GM18499 (cell line): Measurements from ENCODE around the gene TP53BP1.

Source experiments
- ATAC-seq: cut with Tn5 transposase; IDR thresholded peaks from one replicate; pipeline ENCODE4 v1.9.1; 2021; ENCODE audit warnings: moderate number of reproducible peaks; ENCODE audit not compliant: insufficient read depth, unreplicated experiment

The TP53BP1 gene

DNA sequence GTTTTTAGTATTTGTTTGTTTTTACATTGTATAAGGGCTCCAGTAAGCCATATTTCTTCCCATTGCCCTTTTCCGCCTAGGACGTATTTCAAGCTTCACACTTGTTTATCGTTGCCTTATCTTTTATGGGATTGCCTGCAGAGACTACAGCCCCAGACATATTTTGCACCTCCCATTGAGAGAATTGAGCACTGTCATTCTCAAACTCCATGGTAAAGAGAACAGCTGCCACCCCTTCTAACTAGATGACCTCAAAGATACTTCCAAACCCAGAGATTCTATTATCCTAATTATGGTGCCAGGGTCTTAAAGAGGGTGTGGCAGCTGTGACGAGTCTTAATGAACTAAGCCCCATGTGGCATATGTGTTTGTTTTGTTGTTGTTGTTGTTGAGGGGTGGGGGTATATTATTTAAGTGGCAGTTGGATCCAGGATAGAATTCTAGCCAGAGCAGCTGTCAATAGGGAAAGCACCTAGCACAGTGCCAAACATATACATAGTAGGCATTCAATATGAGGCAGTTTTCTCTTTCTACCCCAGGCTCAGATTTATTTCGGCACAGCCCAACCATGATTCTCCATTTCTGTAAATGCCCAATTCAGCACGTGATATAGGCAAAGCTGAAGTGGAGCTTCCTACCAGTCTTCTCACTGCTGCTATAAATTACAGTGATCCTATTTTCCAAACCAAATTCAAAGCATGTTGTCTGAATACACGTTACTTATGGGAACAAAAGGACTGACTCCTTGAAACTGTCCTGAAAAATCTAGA is 932 bp upstream of the TP53BP1 start:
- no peak for ATAC-seq

DNA sequence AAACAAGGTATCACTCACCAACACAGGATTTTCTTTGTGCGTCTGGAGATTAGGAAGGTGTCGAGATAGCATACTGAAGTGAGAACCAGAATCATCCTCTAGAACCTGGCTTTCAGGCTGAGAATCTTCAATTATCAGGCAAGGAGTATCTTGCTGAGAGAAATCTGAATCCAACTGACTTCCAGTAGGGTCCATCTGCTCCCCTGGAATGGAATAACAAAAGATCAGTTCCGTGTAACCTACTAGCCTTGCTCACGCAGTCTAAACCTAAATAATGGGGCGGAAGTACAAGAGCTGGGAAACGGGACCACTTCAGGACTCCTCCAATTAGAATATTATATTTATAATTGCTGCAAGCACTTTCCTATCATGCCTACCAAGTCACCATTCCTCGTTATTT is 690 bp downstream of the TP53BP1 start:
- ATAC-seq: no peak

DNA sequence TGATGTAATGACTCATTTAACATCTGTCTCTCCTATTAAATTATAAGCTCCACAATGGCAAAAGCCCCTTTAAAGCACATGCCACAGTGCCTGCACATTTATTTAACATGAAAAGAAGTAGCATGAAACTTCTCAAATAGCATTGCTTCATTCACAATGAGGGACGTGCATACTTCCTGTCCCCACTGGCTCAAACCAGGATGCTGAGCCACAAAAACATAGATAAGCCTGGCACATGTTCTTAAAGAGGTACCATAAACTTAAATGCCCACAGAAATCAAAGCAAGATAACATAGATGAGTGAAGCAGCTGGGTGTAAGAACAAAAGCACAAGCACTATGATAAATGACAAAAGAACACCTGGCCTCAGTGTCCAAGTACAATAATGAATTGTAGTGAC is 3.8 kb downstream of the TP53BP1 start:
- ATAC-seq: no peak

DNA sequence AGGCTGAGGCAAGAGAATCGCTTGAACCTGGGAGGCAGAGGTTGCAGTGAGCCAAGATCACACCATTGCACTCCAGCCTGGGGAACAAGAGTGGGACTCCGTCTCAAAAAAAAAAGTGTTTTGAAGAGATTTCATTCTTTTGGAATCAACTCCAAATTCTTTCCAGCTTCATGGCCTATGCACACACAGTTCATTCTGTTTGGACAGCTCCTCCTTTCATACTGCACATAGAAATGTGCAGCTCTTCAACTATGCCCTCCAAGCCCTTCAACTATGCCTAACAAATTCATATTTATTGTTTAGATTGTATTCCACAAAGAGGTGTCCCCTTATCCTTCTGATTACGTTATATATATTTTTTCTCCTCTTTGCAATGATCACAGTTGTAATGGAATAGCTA is 4.2 kb downstream of the TP53BP1 start:
- ATAC-seq: no peak

DNA sequence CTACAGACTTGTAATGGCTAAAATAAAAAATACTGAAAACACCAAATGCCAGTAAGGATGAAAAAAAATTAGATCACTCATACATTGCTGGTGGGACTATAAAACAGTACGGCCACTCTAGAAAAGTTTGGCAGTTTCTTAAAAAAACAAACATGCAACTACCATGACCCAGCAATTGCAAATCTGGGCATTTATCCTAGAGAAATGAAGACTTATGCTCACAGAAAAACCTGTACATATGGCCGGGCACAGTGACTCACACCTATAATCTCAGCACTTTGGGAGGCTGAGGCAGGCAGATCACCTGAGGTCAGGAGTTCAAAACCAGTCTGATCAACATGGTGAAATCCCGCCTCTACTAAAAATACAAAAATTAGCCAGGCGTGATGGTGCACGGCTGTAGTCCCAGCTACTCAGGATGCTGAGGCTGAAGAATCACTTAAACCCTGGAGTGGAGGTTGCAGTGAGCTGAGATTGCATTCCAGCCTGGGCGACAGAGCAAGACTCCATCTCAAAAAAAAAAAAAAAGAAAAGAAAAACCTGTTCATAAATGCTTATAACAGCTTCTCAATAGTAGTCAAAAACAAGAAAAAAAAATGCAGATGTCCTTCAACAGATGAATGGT is 5.6 kb downstream of the TP53BP1 start:
- no peak for ATAC-seq

DNA sequence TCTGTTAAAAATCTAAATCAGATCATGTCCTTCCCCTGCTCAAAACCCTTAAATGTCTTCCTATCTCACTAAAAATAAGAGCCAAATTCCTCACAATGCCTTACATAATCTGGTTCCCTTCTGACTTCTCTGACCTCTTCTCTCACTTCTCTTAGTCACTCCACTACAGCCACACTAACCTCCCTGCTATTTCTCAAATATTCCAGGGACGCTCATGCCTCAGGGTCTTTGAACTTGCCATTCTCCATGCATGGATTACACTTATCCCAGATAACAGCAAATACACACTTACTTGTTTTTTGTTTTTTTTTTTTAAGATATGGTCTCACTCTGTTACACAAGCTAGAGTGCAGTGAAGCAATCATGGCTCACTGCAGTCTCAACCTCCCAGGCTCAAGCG is 8.5 kb downstream of the TP53BP1 start:
- no peak for ATAC-seq

GRCh38 chr15:43483297-43484128 is 9.4 kb downstream of the TP53BP1 start:
- no peak for ATAC-seq

GRCh38 chr15:43473885-43474284 is 19.1 kb downstream of the TP53BP1 start:
- no peak for ATAC-seq

- ATAC-seq: no peak
Observed at GRCh38 chr15:43471975-43472374, 21.0 kb downstream of the TP53BP1 start.

DNA sequence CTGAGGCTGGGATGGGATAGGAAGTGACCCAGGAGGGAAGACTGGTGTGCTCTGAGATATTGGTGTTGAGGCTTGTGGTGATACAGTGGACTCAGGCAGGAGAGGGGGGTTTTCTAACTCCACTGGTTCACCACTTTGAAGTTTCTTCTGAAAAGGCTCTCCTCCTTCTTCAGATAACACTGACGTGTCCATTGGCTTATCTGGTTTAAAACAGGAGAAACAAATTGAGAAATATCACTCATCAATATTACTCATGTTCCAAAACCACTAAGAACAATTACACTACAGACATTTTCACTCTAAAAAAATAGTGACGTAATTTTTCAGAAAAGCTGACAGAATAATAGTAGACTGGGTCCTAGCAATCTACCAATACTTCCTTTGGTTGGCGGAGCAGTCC is 23.1 kb downstream of the TP53BP1 start:
- ATAC-seq: no peak

DNA sequence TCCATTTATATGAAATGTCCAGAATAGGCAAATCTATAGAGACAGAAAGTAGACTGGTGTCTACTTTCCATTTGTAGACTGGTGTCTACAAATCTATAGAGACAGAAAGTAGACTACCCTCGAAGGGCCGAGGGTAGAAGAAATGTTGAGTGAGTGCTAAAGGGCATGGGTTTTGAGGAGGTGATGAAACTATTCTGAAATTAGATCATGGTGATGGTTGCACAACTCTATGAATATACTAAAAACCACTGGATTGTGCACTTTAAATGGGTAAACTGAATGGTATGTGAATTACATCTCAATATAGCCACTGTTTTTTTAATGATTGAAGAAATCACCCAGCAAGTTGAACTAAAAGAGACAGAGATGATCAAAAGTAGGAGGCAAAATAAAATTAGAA is 27.9 kb downstream of the TP53BP1 start:
- no peak for ATAC-seq

GRCh38 chr15:43463998-43464397 is 29.0 kb downstream of the TP53BP1 start:
- no peak for ATAC-seq

DNA sequence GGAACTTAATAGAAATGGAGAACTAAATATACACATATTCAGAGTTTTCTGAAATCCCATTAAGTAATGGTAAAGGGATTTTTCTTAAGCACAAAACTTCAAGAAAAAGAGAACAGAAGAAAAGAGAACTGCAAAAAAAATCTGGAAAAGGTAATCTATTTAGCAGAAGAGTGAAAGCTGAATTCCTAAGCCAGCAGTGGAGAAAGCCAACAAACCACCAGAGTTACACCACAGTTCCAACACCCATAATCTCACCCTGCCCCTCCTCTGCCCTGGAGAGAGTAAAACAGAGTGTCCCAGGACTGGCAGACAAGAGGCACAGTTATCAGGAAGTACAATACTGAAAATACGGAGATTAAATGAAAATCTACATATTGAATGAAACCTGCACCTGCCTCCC is 29.4 kb downstream of the TP53BP1 start:
- no peak for ATAC-seq

- ATAC-seq: no peak
Observed at GRCh38 chr15:43449981-43450380, 43.0 kb downstream of the TP53BP1 start.

DNA sequence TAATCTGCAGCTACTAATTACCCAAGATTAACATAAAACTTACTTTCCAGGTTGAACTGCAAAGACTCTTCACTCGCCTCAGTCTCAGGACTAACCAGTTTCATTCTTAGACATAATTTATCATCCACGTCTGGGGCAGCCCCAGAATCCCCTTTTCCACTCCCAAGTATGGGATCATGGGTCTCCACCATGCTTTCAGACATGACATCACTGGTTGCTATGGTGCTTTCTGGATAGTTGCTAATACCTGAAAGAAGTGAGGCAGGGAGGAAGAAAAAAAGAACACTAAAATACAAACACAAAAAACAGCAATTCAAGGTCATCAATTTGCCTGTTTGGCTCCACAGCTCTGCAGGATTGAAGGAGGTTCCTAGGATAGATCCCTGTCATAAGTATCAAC is 46.6 kb downstream of the TP53BP1 start:
- ATAC-seq: no peak

DNA sequence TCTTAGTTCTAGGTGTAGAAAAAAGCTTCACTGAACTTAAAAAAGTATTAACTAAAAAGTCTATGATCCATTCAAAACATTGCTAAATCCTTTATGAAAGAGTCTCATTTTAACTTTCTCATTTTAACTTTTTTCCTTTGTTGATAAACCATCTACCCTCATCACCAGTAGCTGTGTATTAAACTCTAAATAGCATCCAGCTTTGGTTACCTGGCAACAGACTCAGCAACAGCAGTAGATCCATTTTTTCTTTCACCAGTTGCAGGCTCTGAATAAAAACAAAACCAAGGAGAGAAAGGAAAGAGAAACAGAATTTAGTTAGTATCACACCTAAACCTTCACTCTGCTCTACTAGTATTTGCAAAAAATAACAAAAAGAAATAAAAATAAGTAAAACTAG is 51.6 kb downstream of the TP53BP1 start:
- no peak for ATAC-seq

GRCh38 chr15:43440721-43441281 is 52.2 kb downstream of the TP53BP1 start:
- no peak for ATAC-seq

GRCh38 chr15:43439268-43439667 is 53.7 kb downstream of the TP53BP1 start:
- no peak for ATAC-seq

DNA sequence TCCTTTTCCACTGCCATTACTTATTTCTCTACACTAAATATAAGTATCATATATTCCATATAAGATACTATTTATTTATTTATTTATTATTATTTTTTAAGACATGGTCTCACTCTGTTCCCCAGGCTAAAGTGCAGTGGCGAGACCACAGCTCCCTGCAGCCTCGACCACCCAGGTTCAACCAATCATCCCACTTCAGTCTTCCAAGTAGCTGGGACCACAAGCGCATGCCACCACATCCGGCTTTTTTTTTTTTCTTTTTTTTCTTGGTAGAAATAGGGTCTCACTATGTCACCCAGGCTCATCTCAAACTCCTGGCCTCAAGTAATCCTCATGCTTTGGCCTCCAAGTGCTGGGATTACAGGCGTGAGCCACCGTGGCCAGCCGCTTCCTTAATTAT is 56.6 kb downstream of the TP53BP1 start:
- ATAC-seq: no peak

GRCh38 chr15:43434446-43434845 is 58.5 kb downstream of the TP53BP1 start:
- ATAC-seq: no peak
